KBM-7 (cell line): ENCODE results near the gene CUBN.
"Not testable (repeated sequence)": the region's sequence is repeated elsewhere in the genome, so short reads cannot be mapped to it uniquely, and the experiment has no call there.

ENCODE experiments used
- DNase-seq: peaks from one replicate; pipeline ENCODE4 v3.0.0-alpha.2; 2015
- in situ Hi-C: fragments of 300-500 bp; cut with MboI; formaldehyde crosslinking; loops from 2 replicates; pipeline ENCODE4 v1.14.3; 2020; ENCODE audit warnings: low sequenced_read_pairs, low pct_unique_long_range_greater_than_20kb, mixed read lengths

The CUBN gene

GRCh38 chr10:17144032-17144431 is 14.4 kb upstream of the CUBN start:
- in situ Hi-C loops = no loop called here
- no peak for DNase-seq

GRCh38 chr10:17143055-17143690 is 13.6 kb upstream of the CUBN start:
- in situ Hi-C loops = no loop called here
- no peak for DNase-seq

- in situ Hi-C loops = no loop called here
Observed at GRCh38 chr10:17141504-17142229, 12.1 kb upstream of the CUBN start.

GRCh38 chr10:17140386-17140761 is 10.8 kb upstream of the CUBN start:
- in situ Hi-C loops = no loop called here

More at GRCh38 chr10:17141504-17142229, 12.1 kb upstream of the CUBN start:
- no peak for DNase-seq

GRCh38 chr10:17138460-17139042 is 8.9 kb upstream of the CUBN start:
- in situ Hi-C loops = no loop called here
- no peak for DNase-seq

More at GRCh38 chr10:17140386-17140761, 10.8 kb upstream of the CUBN start:
- DNase-seq = no peak

GRCh38 chr10:17134737-17135260 is 5.2 kb upstream of the CUBN start:
- in situ Hi-C loops = no loop called here
- DNase-seq = no peak

GRCh38 chr10:17134282-17134681 is 4.7 kb upstream of the CUBN start:
- no peak for DNase-seq

GRCh38 chr10:17128261-17128660 is 1.4 kb downstream of the CUBN start:
- in situ Hi-C loops = no loop called here
- no peak for DNase-seq

More at GRCh38 chr10:17134282-17134681, 4.7 kb upstream of the CUBN start:
- in situ Hi-C loops = no loop called here

GRCh38 chr10:17126327-17126726 is 3.3 kb downstream of the CUBN start:
- DNase-seq = no peak
- in situ Hi-C loops = no loop called here

GRCh38 chr10:17125206-17125893 is 4.3 kb downstream of the CUBN start:
- in situ Hi-C loops = no loop called here
- no peak for DNase-seq

GRCh38 chr10:17123961-17124360 is 5.7 kb downstream of the CUBN start:
- in situ Hi-C loops = no loop called here
- DNase-seq = no peak

- in situ Hi-C loops = no loop called here
- no peak for DNase-seq
Observed at GRCh38 chr10:17122726-17123661, 6.6 kb downstream of the CUBN start.

- in situ Hi-C loops = no loop called here
- DNase-seq = no peak
Observed at GRCh38 chr10:17122052-17122451, 7.6 kb downstream of the CUBN start.

- DNase-seq = no peak
- in situ Hi-C loops = no loop called here
Observed at GRCh38 chr10:17120694-17121093, 8.9 kb downstream of the CUBN start.

- in situ Hi-C loops = no loop called here
- no peak for DNase-seq
Observed at GRCh38 chr10:17119845-17120244, 9.8 kb downstream of the CUBN start.

- DNase-seq = no peak
- in situ Hi-C loops = no loop called here
Observed at GRCh38 chr10:17116193-17116592, 13.4 kb downstream of the CUBN start.

- in situ Hi-C loops = no loop called here
- DNase-seq = no peak
Observed at GRCh38 chr10:17115683-17116082, 13.9 kb downstream of the CUBN start.

- in situ Hi-C loops, DNase-seq: not testable (repeated sequence)
Observed at GRCh38 chr10:17114878-17115444, 14.7 kb downstream of the CUBN start.
